ENCODE results near the gene SRCIN1.

GRCh38 chr17:38498353-38498752 is 107.4 kb downstream of the SRCIN1 start:
- TF ChIP-seq ZFP30 (CRISPR knock-in tag; IDR thresholded peaks at IDR 0.05) = no peak
- TF ChIP-seq, protein P1, sequence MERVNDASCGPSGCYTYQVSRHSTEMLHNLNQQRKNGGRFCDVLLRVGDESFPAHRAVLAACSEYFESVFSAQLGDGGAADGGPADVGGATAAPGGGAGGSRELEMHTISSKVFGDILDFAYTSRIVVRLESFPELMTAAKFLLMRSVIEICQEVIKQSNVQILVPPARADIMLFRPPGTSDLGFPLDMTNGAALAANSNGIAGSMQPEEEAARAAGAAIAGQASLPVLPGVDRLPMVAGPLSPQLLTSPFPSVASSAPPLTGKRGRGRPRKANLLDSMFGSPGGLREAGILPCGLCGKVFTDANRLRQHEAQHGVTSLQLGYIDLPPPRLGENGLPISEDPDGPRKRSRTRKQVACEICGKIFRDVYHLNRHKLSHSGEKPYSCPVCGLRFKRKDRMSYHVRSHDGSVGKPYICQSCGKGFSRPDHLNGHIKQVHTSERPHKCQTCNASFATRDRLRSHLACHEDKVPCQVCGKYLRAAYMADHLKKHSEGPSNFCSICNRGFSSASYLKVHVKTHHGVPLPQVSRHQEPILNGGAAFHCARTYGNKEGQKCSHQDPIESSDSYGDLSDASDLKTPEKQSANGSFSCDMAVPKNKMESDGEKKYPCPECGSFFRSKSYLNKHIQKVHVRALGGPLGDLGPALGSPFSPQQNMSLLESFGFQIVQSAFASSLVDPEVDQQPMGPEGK (CRISPR knock-in tag; IDR thresholded peaks at IDR 0.05; ENCODE audit: borderline replicate concordance) = no peak
- no peak for TF ChIP-seq ISL1 (CRISPR knock-in tag; IDR thresholded peaks at IDR 0.05)
- TF ChIP-seq, protein P2, sequence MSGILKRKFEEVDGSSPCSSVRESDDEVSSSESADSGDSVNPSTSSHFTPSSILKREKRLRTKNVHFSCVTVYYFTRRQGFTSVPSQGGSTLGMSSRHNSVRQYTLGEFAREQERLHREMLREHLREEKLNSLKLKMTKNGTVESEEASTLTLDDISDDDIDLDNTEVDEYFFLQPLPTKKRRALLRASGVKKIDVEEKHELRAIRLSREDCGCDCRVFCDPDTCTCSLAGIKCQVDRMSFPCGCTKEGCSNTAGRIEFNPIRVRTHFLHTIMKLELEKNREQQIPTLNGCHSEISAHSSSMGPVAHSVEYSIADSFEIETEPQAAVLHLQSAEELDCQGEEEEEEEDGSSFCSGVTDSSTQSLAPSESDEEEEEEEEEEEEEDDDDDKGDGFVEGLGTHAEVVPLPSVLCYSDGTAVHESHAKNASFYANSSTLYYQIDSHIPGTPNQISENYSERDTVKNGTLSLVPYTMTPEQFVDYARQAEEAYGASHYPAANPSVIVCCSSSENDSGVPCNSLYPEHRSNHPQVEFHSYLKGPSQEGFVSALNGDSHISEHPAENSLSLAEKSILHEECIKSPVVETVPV (CRISPR knock-in tag; IDR thresholded peaks at IDR 0.05) = no peak
- TF ChIP-seq RARB (CRISPR knock-in tag; IDR thresholded peaks at IDR 0.05) = no peak
- no peak for TF ChIP-seq ZFP3 (CRISPR knock-in tag; IDR thresholded peaks at IDR 0.05)
- TF ChIP-seq SNAI2 (CRISPR knock-in tag; IDR thresholded peaks at IDR 0.05) = no peak
- TF ChIP-seq ZNF70 (CRISPR knock-in tag; IDR thresholded peaks at IDR 0.05) = no peak
- TF ChIP-seq ZC3H10 (CRISPR knock-in tag; IDR thresholded peaks at IDR 0.05) = no peak
- no peak for TF ChIP-seq ARNTL (CRISPR knock-in tag; IDR thresholded peaks at IDR 0.05; ENCODE audit: borderline replicate concordance, low read depth)
- no peak for TF ChIP-seq OSR1 (CRISPR knock-in tag; IDR thresholded peaks at IDR 0.05)
- TF ChIP-seq, protein P3, sequence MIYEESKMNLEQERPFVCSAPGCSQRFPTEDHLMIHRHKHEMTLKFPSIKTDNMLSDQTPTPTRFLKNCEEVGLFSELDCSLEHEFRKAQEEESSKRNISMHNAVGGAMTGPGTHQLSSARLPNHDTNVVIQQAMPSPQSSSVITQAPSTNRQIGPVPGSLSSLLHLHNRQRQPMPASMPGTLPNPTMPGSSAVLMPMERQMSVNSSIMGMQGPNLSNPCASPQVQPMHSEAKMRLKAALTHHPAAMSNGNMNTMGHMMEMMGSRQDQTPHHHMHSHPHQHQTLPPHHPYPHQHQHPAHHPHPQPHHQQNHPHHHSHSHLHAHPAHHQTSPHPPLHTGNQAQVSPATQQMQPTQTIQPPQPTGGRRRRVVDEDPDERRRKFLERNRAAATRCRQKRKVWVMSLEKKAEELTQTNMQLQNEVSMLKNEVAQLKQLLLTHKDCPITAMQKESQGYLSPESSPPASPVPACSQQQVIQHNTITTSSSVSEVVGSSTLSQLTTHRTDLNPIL (CRISPR knock-in tag; IDR thresholded peaks at IDR 0.05; ENCODE audit: low read depth) = no peak
- TF ChIP-seq TSHZ2 (CRISPR knock-in tag; IDR thresholded peaks at IDR 0.05) = no peak

Data from SK-N-SH treated with all-trans-retinoic acid at 6 μM for 48 hours (cell line).